AG08395 (cell line): ENCODE data around the gene COL3A1.

ENCODE experiments used
- DNase-seq: peaks from one replicate; pipeline ENCODE4 v3.0.0; 2012; ENCODE audit warnings: mixed read lengths, low spot score

Gene COL3A1

DNA sequence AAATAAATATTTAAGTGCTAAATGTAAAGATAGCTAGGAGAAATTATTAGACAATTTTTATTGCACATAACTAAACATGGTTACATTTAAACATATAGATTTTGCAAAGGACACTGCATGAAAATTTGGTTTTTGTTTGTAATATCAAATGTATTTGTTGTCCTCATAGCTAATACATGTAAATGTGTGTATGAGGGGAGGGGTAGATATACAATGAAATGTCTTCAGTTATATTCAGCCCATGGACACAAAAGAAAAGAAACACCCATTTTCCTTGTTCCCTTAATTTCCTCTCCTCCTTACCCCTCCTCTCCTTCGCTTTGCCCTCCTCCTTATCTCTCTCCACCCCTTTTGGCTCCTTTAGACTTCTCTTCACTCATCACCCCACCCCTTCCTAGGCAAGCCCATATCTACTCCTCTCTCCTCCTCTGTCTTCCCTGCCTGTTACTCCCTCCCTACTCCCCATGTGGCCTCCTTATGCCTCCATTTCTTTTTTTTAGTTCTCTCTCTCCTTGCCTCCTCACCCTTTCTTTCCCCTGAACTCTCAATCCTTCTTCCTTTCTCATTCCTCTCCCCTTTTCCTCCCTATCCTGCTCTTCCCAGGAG is 1.4 kb downstream of the COL3A1 start:
- DNase-seq: peak; percentile 72

DNA sequence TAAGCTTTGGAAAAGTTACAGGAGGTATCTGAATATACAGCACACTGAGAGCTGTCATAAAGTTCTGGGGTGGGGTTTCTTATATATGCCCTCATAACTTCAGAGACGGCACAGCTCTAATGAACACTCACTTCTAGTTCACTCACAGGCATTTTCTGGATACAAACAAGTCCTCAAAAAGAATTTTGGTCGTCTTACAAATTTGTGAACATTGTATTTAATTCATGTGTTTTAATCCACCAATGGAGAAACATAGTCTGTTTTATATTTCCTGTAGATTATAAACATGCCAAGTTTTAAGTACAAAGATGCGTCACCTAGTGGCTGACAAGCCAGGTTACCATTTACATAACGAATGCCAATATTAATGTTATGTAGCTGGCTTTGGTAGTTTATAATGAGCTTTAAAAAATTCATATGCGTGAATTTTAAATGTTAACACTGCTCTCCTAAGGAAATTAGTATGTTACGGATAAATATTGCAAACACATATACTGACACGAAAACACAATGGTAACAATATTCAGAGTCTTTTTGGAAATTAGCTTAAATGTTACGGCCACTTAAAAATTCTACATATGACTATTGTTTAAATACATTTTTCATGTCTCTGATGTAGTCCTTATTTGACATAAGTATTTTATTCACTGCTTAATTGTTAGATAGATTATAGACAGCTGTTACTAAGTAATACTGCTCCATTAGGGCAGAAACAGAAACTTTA is 2.5 kb downstream of the COL3A1 start:
- peak; percentile 8 for DNase-seq

DNA sequence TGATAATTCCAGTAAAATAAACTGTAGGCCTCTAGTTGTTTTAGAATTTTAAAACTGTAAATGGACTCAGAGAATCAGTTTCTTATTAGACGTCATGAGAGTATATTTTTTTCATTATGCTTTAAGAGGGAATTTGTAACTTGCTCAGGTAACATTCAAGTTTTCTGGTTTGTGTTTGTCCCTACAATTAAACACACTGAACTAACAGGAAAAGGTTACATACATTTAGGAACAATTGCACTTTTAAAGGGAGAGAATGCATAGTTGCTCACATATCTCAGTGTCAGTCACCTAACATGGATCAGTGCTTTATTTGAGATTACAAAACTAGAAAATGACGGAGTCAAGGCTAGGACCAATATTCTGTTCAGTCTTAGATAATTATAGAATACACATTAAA is 3.1 kb downstream of the COL3A1 start:
- no peak for DNase-seq

DNA sequence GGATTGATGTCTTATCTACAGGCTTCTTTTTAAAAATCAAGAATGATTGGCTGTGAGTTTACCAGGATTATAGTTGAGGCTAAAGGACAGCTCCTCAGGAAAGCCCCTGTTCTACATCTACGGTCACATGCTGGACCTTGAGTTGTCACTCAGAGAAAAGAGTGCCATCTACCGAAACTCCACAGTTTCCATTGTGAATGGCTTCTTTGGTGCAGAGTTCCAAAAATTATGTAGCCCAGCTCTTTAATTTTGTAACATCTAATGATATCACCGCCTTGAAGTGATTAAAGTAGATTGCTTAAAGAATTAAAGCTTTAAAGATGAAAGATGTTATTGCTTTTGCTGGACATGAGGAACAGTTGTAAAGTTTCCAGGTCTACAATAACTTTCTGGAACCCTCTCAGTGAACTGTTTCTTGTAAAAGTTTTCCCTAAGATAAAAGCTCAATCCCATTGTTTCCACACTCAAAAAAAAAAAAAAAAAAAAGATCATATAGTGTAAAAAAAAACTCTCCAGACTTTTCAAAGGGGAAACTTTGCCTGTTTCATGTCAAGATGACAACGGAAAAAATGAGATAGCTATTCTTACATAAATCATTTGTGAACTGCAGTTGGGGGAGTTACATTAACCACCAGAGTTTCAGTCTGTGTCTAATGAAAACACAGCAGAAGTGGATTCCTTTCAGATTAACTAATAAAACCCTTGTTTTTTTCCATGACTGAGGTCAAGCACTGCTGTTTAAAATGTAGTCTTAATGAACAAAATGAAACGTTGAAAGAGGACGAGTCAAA is 4.3 kb downstream of the COL3A1 start:
- peak; percentile 21 for DNase-seq

DNA sequence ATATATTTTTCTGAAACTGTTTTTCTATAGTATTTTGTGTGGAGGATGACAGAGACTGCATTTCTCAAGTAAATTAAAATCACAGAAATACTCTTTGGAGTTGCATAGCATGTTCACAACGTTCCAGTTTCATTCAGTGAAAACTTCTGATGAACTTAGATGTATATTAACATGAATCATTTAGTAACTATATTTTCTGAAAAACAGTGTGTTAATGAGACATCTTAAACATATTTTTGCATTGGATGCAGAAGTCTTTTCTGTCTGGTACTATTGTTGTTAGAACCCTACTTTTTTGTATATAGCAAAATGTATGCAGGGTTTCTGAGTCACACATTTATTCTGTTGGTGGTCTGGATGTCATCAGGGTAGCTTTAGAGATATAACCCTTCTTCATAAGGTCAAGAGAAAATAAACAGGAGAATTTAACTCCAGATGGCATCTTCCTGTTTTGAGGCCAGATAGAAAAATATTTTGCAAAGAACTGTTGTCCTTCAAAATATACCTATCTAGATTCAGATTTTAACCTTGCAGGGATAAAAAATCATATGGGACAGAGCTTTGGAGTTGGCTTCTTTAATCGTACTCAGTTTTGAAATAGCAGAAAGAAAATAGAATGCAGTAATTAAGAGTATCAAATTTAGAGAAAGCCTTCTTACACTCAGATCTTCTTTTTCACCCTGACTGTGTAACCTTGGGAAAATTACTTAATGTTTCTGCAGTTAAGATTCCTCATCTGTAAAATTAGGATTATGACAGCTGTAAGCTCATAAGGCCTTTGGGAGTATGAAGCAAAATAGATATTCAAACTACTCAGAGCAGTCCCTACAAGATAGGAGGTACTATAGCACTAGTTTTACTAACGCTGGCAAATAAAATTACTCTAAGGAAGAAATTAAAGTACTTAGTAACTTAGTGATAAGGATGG is 5.3 kb downstream of the COL3A1 start:
- no peak for DNase-seq

DNA sequence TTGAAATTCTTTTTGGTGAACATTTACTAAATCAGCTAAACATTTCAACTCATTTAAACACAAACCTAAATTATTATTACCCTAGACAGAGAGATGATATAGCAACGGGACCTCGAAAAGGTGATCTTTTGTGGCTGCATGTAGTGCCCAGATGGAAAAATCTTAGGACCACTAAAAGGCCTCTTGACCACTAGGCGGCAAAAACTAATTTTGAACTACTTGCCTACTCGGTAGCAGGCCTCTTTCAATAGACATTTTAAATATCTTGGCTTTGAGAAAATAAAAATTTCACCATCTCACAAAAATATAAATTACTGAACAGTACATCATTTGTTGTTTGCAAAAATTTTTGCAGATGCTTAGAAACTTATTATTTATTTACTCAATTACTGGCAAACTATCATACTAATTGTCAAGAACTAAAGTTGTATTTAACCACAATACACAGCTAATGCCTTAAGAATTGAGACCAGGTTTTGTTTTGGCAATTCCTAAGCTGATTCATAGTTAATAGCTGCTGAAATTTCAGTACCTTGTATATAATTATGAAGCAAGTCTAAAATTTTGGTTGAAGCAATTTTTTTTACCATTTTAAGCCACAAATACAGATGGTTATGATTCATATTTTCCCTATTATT is 9.4 kb downstream of the COL3A1 start:
- DNase-seq: peak; percentile 21

DNA sequence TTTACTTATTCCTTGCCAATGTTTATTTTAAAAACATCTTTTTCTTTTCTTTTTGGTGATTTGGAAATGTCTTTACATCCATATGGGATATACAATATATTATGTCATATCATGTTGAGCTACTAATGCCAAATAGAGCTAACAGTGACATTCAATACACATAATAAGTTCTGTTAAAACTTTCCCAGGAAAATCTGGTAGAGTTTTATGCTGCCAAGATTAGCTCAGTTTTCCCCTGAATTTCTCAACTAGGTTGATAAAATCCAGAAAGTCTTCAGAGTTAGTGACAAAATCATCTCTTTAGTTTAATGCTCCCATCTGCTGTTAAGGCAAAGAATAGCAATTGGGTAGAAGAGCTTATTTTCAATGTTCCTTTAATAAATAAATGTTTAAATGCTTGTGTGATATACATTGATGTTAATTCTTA is 9.9 kb downstream of the COL3A1 start:
- DNase-seq: peak; percentile 30

DNA sequence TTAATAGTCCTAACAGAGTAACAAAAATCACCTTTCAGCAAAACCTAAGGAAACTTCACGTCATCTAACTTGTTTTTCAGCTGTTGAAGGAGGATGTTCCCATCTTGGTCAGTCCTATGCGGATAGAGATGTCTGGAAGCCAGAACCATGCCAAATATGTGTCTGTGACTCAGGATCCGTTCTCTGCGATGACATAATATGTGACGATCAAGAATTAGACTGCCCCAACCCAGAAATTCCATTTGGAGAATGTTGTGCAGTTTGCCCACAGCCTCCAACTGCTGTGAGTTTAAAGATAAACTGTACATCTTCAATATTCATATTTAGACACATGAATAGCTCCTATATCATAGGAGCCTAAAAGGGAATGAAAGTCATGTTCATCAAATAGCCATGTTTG is 10.5 kb downstream of the COL3A1 start:
- peak; percentile 72 for DNase-seq

DNA sequence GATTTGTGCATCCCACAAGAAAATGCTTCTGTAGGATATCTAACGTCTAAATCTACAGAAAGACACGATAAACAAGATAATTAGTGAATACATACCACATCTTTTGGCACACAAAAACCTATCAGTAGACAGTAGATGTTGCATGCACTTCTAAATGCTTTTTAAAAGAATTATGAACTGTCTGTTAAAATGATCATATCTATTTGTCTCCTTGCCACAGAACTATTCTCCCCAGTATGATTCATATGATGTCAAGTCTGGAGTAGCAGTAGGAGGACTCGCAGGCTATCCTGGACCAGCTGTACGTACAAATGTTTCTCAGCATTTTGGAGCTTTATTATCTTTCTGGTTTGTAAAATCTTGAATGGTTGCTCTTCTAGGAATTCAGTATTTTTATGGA is 12.7 kb downstream of the COL3A1 start:
- peak; percentile 12 for DNase-seq

DNA sequence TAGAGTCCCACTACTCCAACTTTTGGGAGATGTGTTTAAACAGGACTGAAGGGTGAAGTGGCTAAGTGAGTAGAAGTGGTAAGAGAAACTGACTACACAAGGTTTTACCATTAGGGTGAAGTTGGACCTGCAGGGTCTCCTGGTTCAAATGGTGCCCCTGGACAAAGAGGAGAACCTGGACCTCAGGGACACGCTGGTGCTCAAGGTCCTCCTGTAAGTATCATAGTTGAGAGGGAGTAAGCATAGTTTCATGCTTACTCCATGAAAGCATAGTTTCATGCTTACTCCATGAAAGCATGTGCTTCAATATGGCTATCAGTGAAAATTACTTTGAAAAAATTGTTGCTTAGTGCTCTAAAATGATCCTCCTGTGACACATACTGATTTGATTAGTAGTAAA is 19.1 kb downstream of the COL3A1 start:
- DNase-seq: no peak

DNA sequence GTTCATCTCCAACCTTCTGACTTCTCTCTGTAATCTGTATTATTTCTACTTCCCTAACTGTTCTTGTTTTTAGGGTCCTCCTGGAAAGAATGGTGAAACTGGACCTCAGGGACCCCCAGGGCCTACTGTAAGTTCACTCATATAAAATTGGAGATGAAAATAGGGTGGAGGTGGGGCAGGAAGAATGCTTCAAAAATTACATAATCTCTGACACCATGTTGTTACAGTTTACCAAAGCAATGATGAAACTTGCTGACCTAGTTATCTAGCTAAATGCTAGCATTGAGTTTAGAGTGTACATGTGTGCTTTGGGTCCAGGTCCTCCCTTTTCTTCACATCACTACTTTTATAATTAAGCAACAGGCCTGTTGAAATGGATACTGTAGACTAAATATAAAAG is 23.1 kb downstream of the COL3A1 start:
- no peak for DNase-seq

DNA sequence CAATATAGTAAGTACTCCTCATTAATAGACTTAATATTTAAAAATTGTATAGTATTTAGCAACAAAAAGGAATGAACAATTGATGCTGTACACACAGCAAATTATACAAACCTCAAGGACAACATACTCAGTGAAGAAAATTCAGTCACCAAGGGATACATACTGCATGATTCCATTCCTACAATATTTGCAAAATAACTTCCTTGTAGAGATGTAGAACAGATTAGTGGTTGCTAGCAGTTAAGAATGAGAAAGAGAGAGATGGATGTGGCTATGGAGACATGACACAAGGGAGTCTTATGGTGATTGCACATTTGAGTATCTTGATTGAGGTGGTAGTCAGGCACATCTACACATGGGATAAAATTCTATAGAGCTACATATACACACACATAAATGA is 26.0 kb downstream of the COL3A1 start:
- no peak for DNase-seq

DNA sequence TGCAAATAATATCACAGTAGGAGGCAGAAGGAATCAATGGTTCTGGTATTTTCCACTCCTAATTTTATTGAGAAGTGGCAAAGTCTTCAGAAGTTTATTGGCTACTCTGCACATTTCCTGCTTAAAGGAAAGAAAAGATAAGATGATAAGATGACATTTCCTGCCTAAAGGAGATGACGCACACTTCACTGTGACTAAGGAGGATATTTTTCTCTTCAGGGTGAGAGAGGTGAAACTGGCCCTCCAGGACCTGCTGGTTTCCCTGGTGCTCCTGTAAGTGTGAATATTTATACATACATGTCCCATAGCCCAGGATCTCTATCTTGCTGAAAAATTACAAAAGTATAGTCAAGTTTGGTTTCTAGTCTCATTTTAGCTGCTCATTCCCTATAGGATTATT is 27.9 kb downstream of the COL3A1 start:
- peak; percentile 24 for DNase-seq

DNA sequence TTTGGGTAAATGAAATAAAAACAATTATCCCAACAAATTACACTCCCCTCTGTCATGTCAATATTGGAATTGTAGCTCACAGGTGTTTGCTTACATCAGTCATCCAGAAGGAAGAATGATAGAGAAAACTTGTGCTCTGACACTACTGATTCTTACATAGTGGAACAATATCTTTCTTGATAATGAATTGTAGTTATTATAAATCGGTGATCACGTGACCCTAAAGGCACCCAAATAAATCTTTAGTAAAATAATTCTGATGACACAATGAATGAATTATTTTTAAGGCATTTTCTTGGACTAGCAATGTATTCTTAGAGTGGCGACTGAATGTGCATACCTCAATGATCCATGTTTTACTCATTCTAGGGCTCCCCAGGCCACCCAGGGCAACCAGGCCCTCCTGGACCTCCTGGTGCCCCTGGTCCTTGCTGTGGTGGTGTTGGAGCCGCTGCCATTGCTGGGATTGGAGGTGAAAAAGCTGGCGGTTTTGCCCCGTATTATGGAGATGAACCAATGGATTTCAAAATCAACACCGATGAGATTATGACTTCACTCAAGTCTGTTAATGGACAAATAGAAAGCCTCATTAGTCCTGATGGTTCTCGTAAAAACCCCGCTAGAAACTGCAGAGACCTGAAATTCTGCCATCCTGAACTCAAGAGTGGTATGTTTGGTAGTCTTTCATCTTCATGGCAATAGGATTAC is 34.5 kb downstream of the COL3A1 start:
- DNase-seq: no peak

DNA sequence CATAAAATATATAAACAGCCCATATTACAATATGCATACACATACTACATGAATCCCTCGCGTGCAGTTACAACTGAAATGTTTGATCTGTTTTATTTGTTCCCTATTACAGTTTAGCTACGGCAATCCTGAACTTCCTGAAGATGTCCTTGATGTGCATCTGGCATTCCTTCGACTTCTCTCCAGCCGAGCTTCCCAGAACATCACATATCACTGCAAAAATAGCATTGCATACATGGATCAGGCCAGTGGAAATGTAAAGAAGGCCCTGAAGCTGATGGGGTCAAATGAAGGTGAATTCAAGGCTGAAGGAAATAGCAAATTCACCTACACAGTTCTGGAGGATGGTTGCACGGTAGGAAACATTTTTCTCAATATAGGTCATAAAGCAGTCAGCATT is 36.4 kb downstream of the COL3A1 start:
- no peak for DNase-seq

DNA sequence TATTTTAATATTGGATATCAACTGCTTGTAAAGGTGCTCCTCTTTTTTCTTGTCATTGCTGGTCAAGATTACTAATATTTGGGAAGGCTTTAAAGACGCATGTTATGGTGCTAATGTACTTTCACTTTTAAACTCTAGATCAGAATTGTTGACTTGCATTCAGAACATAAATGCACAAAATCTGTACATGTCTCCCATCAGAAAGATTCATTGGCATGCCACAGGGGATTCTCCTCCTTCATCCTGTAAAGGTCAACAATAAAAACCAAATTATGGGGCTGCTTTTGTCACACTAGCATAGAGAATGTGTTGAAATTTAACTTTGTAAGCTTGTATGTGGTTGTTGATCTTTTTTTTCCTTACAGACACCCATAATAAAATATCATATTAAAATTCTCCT is 38.2 kb downstream of the COL3A1 start:
- no peak for DNase-seq

DNA sequence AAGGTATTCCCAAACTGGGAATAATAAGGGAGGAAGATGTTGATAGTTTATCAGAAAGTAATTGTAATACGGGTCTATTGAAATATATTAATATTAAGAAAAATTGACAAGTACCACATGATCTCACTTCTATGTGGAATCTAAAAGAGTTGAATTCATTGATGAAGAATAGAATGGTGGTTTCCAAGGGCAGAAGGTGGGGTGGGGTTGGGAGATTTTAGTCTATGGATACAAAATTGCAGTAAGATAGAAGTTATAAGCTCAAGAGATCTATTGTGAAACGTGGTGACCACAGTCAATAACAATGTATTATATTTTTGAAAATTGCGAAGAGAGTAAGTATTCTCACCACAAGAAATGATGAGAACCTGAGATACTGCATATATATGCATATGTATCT is 38.9 kb downstream of the COL3A1 start:
- DNase-seq: no peak

DNA sequence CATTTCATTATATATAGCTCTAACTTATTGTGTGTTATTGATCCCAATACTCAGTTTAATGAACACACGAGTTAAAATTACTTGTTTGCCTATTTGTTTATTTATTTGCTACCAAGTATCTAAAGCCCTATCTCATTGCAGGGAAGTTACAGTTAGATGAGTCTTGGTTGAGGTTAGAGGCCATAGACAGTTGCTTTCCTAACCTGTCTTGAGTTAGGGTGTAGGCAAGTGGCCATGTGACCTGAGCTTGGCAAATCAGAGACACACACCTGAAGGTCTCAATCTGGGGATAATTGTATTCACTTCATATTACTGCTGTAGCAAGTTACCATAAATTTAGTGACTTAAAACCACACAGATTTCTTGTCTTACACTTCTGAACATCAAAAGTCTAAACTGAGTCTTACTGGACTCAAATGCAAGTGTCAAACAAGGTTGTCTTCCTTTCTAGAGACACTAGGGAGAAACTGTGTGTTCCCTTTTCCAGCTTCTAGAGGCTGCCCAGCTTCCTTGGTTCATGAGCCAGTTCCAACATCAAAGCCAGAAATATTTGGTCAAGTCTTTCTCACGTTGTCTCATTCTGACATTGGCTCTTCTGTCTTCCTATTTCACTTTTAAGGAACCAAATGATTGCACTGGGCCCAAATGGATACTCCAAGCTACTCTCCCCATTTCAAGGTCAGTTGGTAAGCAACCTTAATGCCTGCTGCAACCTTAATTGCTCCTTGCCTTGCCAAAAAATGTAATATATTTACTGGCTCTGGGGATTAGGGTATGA is 39.7 kb downstream of the COL3A1 start:
- no peak for DNase-seq

DNA sequence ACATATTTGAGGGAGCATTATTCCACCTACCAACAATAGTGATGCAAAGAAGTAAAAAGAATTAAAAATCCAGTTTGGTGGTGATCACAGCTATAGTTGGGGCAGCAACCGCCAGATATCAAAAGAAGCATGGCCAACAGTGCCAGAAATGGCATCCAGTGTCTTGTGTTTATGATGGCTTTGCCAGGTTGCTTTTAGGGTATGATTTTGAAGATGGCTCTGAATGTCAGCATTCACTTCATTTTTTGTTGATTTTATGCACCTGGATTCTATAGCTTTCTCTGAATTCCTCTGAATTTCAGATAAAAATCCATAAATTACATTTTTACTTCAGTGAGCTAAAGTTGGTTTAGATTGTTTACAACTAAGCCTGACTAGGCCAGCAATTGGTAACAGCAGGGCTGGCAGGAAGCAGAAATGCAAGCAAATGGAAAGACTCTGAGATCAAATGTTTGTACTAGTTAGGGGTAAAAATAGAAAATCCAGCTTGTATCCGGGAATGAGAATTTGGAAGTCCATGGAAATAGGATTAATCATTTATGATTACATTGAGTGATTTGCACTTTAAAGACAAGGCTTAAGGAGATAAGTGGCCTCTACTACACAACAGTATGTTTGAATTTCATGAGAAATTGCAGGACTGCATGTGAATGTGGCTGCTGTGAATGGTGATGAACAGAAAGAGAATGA is 40.4 kb downstream of the COL3A1 start:
- peak; percentile 22 for DNase-seq

DNA sequence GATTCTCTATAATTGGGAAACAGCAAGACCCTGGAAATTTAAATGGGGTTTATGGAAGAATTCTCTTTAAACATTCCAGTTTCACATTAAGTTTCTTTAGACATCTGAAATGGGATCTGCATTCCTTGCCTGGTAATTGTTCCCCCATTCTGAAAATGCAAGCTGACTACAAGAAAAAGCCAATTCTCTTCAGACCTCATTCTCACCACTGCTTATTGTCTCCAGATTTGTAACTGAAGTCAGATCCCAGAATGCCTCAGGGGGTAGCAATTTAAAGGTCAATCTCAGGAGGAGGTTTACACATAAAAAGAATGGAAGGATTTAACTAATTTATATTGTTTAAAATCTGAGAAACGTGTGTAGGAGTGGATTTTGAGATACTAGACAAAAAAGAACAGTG is 41.2 kb downstream of the COL3A1 start:
- no peak for DNase-seq
